Measurements from ENCODE around the gene SLC38A11. TPM values are rescaled to one million over a fixed set of nuclear protein-coding genes. Genes with fewer than 3 reads are reported as not detected.

SLC38A11 gene
- polyA plus RNA-seq, 1 of the 3 experiments (the other 2 are of a cell fraction), result not detected

- Histone ChIP-seq H3K4me2 (no peak overlapping the region), H4K20me1 (ENCODE audit: insufficient read depth) (no peaks in the 10 kb centered on the region), H3K9ac (no peak overlapping the region), H3F3A (replicated peaks; ENCODE audit: insufficient read depth) (no peaks in the 10 kb centered on the region), H3K36me3 (replicated peaks in 1 of 2; ENCODE audit: control insufficient read depth in 1 of 2, insufficient read depth in 2 of 2, low read length in 1 of 2) (no peaks in the 10 kb centered on the region), H3K79me2 (ENCODE audit: insufficient read depth) (no peaks in the 10 kb centered on the region), H3K27ac (ENCODE audit: low read depth in 2 of 2, low read length in 1 of 2) (no peak overlapping the region), H2AFZ (ENCODE audit: low read depth) (no peak overlapping the region), H3K4me3 (ENCODE audit: low read depth in 2 of 2, low read length in 1 of 2) (no peak overlapping the region), H3K9me3 (no peaks in the 10 kb centered on the region), H3K4me1 (ENCODE audit: control insufficient read depth in 1 of 2, insufficient read depth in 2 of 2, low read depth in 1 of 2, low read length in 1 of 2) (peaks cover 10 to 14% of the 10 kb centered on the region in 2 experiments; a peak in 3 of 4 replicates), H3K27me3 (ENCODE audit: insufficient read depth) (no peaks in the 10 kb centered on the region), H3K9me2 (no peaks in the 10 kb centered on the region)
- ChIA-PET POLR2A (no interaction called here), CTCF (interaction anchor here (0.9 kb wide), 1 partner anchor 8 kb away, joined by 5 read pairs; no protein-coding TSS in a partner anchor)
- 98% methylated on average over 4 of the region's 4 CpGs for WGBS (ENCODE audit: low lambda C conversion rate)
- no peak for DNase-seq
- no peak for TF ChIP-seq PBX3 (IDR thresholded peaks at IDR 0.05)
- no peak for TF ChIP-seq FOXJ3 (CRISPR knock-in tag; IDR thresholded peaks at IDR 0.05)
Observed at GRCh38 chr2:164972216-164972615, 16.9 kb upstream of the SLC38A11 start.

- DNase-seq, result no peak
- TF ChIP-seq REST (IDR thresholded peaks at IDR 0.05; ENCODE audit: low read depth, low read length), result no peak
- 62% methylated on average over 2 of the region's 2 CpGs for WGBS (ENCODE audit: low lambda C conversion rate)
- H3K27ac ChIP-seq (ENCODE audit: low read depth in 2 of 2, low read length in 1 of 2), result no peak overlapping the region
- CTCF ChIA-PET, result interaction anchor here (0.9 to 2.1 kb wide), 2 partner anchors 10 to 23 kb away, joined by 3 to 5 read pairs; no protein-coding TSS in a partner anchor
- H4K20me1 ChIP-seq (ENCODE audit: insufficient read depth), result no peaks in the 10 kb centered on the region
- H3K79me2 ChIP-seq (ENCODE audit: insufficient read depth), result no peaks in the 10 kb centered on the region
- H2AFZ ChIP-seq (ENCODE audit: low read depth), result no peak overlapping the region
- no peaks in the 10 kb centered on the region for H3K9me2 ChIP-seq
- no peaks in the 10 kb centered on the region for H3K36me3 ChIP-seq (replicated peaks in 1 of 2; ENCODE audit: control insufficient read depth in 1 of 2, insufficient read depth in 2 of 2, low read length in 1 of 2)
- H3K4me3 ChIP-seq (ENCODE audit: low read depth in 2 of 2, low read length in 1 of 2), result no peak overlapping the region
- POLR2A ChIA-PET, result no interaction called here
- no peaks in the 10 kb centered on the region for H3F3A ChIP-seq (replicated peaks; ENCODE audit: insufficient read depth)
- no peak overlapping the region for H3K4me2 ChIP-seq
- H3K27me3 ChIP-seq (ENCODE audit: insufficient read depth), result no peaks in the 10 kb centered on the region
- no peaks in the 10 kb centered on the region for H3K9me3 ChIP-seq
- H3K4me1 ChIP-seq (ENCODE audit: control insufficient read depth in 1 of 2, insufficient read depth in 2 of 2, low read depth in 1 of 2, low read length in 1 of 2), result peaks cover 10 to 14% of the 10 kb centered on the region in 2 experiments; a peak in 3 of 4 replicates
- H3K9ac ChIP-seq, result no peak overlapping the region
Observed at GRCh38 chr2:164969909-164970690, 14.8 kb upstream of the SLC38A11 start.

- Histone ChIP-seq H4K20me1 (ENCODE audit: insufficient read depth) (no peaks in the 10 kb centered on the region), H3K27ac (ENCODE audit: low read depth in 2 of 2, low read length in 1 of 2) (no peak overlapping the region), H3K79me2 (ENCODE audit: insufficient read depth) (no peaks in the 10 kb centered on the region), H3F3A (replicated peaks; ENCODE audit: insufficient read depth) (no peaks in the 10 kb centered on the region), H3K4me2 (no peak overlapping the region), H3K9me3 (no peaks in the 10 kb centered on the region), H3K9me2 (no peaks in the 10 kb centered on the region), H3K4me1 (ENCODE audit: control insufficient read depth in 1 of 2, insufficient read depth in 2 of 2, low read depth in 1 of 2, low read length in 1 of 2) (peaks cover 2 to 7% of the 10 kb centered on the region in 2 experiments; a peak in 1 of 4 replicates), H3K4me3 (ENCODE audit: low read depth in 2 of 2, low read length in 1 of 2) (no peak overlapping the region), H3K9ac (no peak overlapping the region), H3K27me3 (ENCODE audit: insufficient read depth) (no peaks in the 10 kb centered on the region), H2AFZ (ENCODE audit: low read depth) (no peak overlapping the region), H3K36me3 (replicated peaks in 1 of 2; ENCODE audit: control insufficient read depth in 1 of 2, insufficient read depth in 2 of 2, low read length in 1 of 2) (no peaks in the 10 kb centered on the region)
- POLR2A ChIA-PET, result no interaction called here
- CTCF ChIA-PET, result no interaction called here
- WGBS (ENCODE audit: low lambda C conversion rate), result 88% methylated on average over 2 of the region's 2 CpGs
- no peak for TF ChIP-seq RAD21 (IDR thresholded peaks at IDR 0.05; ENCODE audit: low read length)
- TF ChIP-seq NFIC (IDR thresholded peaks at IDR 0.05; ENCODE audit: borderline replicate concordance), result 0 out of 2 replicates have a peak, but pooled peaks have one; percentile 5
- DNase-seq, result no peak
Observed at GRCh38 chr2:164967781-164968228, 12.5 kb upstream of the SLC38A11 start.

Measured in SK-N-SH (cell line).